H1 (cell line): ENCODE data around the gene TPST2. TPM values are rescaled to one million over a fixed set of nuclear protein-coding genes. Genes with fewer than 3 reads are reported as not detected.

Experiments
- BACH1 ChIP-seq: IDR thresholded peaks from 2 replicates; pipeline ENCODE4 v1.6.1; 2012; ENCODE audit warnings: low read length, improper control_type of control experiment
- BRCA1 ChIP-seq: IDR thresholded peaks from 2 replicates; pipeline ENCODE4 v1.6.1; 2012; ENCODE audit warnings: low read depth, low read length, improper control_type of control experiment
- CHD7 ChIP-seq: fragments of 300-600 bp; sonication (generic); IDR thresholded peaks from 2 replicates; pipeline ENCODE4 v1.7.1; 2012; ENCODE audit warnings: low read length, moderate library complexity, mild to moderate bottlenecking, inconsistent platforms; ENCODE audit not compliant: insufficient replicate concordance
- CTCF ChIP-seq, 3 experiments: IDR thresholded peaks; 1 replicate in 2 of 3; 2 replicates in 1 of 3; pipeline versions ENCODE4 v1.5.1 to v1.6.1; 2011; ENCODE audit warnings: low read length in 3 of 3, mild to moderate bottlenecking in 3 of 3, inconsistent platforms in 2 of 3, low read depth in 1 of 3, moderate library complexity in 1 of 3; ENCODE audit not compliant: insufficient read depth in 1 of 3; ENCODE audit errors: control extremely low read depth in 1 of 3
- E2F6 ChIP-seq: IDR thresholded peaks from 2 replicates; pipeline ENCODE4 v1.6.1; 2012; ENCODE audit warnings: inconsistent platforms
- YY1 ChIP-seq: IDR thresholded peaks from 2 replicates; pipeline ENCODE4 v1.6.1; 2011; ENCODE audit warnings: low read depth, mild to moderate bottlenecking, low read length
- polyA plus RNA-seq, 7 experiments: library from polyadenylated mRNA; depleted of rRNA in 3 of 7; stranded (reverse) in 5 of 7; unstranded in 2 of 7; fragments of >200 nt in 5 of 7; fragments of 200-250 nt in 2 of 7; gene quantifications; 1 replicate in 5 of 7; 2 replicates in 1 of 7; 4 replicates in 1 of 7; pipeline versions ENCODE4 v1.2.1 to v1.2.3, GENCODE V29; 2011 to 2013; ENCODE audit warnings: missing spikeins in 2 of 7, mixed read lengths in 2 of 7
- total RNA-seq: library from RNA; stranded (reverse); fragmentation: NEBNext Ultra II Directional; extraction: Animal tissue kit (Norgen Biotek cat#: 25700); gene quantifications from 2 replicates; pipeline ENCODE4 v1.2.1, GENCODE V29; 2021

Gene TPST2
- total and polyA plus RNA-seq, 2 of the 8 experiments (the other 6 are each of a cell fraction or from before 2014, with no cell fraction given), result 58.8 to 143 TPM

GRCh38 chr22:26615149-26615548 is 25.2 kb upstream of the TPST2 start (continued):
- TF ChIP-seq CHD7 (no peak), CTCF (IDR thresholded peaks at IDR 0.05; ENCODE audit: control extremely low read depth in 1 of 3, insufficient read depth in 1 of 3, low read depth in 1 of 3, low read length in 3 of 3) (no peak), BRCA1 (no peak), YY1 (no peak), BACH1 (no peak), E2F6 (no peak)
